ENCODE measurements around the gene ZIC1.

The ZIC1 gene

GRCh38 chr3:147409143-147410115 is at the start of gene ZIC1:
Gene ZIC1, plus strand, starts transcription at chr3:147409365. Its CDS starts 748 bp downstream, at chr3:147410113.
- no peak for DNase-seq

DNA sequence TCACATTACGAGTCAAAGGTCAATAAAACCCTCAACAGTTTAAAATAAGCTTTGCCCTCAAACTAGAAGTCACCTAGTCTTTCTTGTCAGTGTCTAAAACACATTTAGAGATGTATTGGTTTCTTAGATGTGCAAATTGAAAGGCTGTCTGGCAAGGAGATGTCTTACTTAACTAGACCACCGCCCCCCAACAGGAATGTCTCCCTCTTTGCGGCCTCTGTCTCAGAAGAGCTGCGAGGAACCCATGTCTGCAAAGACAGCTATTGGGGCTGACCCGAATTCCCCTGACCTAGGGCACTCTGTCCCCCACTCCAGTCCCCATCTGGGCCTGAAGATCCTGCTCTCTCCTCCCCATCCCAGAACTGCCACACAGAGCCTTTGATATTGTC is 49.1 kb upstream of the ZIC1 start:
- no peak for DNase-seq

- DNase-seq, result no peak
Observed at GRCh38 chr3:147360646-147361453, 48.3 kb upstream of the ZIC1 start.

GRCh38 chr3:147361454-147362420 is 47.4 kb upstream of the ZIC1 start:
- no peak for DNase-seq

- no peak for DNase-seq
Observed at GRCh38 chr3:147364771-147365170, 44.4 kb upstream of the ZIC1 start.

- no peak for DNase-seq
Observed at GRCh38 chr3:147365196-147366115, 43.7 kb upstream of the ZIC1 start.

DNA sequence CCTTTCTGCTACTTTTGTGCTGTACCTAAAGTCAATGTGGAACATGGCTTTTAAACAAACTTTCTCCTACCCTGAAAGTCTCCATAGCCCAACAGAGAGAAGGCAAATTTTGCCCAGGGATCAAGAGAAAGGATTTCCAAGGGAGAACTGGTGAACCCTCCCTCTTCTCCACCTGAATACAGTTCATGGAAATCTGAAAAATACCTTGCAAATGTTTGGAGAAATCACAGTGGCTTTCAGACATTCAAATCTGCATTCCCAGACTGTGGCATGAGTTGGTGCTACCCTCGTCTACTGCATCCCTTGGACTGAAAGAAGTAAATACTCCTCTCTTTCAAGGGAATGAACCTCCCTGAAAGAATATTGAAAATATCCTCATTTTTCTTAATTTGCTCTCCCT is 41.5 kb upstream of the ZIC1 start:
- no peak for DNase-seq

DNA sequence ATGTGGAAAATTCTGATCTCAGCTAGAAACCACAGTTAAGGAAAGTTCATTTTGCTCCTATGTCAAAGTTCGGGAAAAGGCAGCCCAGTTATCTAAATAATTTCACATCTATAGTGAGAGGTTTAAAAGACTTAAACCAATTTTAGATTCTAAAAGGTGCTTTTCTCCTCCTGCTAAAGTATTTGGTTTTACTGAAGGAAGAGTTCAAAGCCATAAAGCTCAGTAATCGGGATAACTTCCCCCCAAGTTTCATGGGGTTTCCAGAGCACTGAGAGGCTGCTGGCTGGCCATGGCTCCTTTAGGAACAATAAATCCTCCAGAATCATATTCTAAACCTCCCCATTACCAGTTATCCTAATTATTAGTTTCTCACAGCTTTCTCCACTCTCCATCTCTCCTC is 41.0 kb upstream of the ZIC1 start:
- no peak for DNase-seq

- no peak for DNase-seq
Observed at GRCh38 chr3:147368561-147369221, 40.5 kb upstream of the ZIC1 start.

DNA sequence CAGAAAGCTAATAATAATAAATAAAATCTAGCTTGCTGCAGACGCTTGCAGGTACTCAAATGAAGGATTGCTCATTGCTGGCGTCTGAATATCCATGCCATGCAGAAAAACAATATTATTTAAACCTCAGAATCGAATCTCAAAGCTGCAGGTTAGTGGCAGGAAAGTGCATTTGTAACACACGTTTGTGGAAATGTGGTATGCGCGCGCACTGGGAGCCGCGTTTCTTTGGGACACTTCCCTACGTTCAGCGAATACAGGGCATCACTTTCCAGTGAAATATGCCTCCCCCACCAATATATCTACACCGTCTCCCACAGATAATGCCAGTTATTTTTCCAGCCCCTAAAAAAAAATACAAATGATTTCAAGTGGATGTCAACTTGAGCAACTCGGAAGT is 39.9 kb upstream of the ZIC1 start:
- no peak for DNase-seq

GRCh38 chr3:147369661-147370123 is 39.5 kb upstream of the ZIC1 start:
- no peak for DNase-seq

DNA sequence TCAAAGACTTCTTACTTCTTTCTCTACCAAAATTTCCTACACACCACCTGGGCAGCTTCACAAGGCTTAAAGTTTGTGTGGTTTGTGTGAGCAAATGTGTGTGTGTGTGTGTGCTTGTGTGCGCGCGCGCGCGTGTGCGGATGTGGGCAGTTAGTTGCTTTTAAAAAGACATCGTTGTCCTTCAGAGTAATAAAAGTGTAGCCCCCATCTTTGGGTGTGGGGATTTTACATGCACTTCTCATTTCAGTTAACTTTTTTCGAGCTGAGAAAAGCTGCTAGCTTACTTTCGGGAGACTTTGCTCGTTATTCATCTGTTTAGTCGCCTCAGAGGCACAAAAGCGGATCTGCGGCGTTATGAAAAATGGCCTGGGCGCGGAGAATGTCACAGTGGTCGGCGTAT is 38.8 kb upstream of the ZIC1 start:
- no peak for DNase-seq

- DNase-seq, result no peak
Observed at GRCh38 chr3:147371140-147371539, 38.0 kb upstream of the ZIC1 start.

GRCh38 chr3:147371771-147372340 is 37.3 kb upstream of the ZIC1 start:
- no peak for DNase-seq

- no peak for DNase-seq
Observed at GRCh38 chr3:147372525-147373027, 36.6 kb upstream of the ZIC1 start.

DNA sequence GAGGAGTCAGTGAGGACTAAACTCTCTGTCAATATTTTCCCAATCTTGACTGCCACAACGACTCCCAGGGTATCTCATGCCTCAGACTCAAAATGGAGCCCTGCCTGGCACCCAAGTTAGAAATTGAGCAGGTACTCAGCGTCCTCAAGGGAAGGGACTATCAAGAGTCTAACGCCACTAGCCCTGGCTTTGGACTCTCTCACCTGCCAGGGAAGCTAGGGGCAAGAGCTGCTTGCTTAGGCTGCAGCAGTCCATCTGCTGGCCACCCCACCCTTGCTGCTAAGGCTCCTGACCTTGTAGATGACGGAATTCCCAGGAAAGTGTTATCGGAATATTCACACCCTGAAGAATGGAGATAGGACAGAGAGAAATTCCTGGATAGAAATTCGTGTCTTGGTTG is 35.9 kb upstream of the ZIC1 start:
- DNase-seq, result no peak

GRCh38 chr3:147377412-147378367 is 31.5 kb upstream of the ZIC1 start:
- no peak for DNase-seq

- DNase-seq, result no peak
Observed at GRCh38 chr3:147379651-147380050, 29.5 kb upstream of the ZIC1 start.

- no peak for DNase-seq
Observed at GRCh38 chr3:147380387-147380951, 28.7 kb upstream of the ZIC1 start.

All from amniotic stem cell (primary cell).